Kidney (tissue), 14 donors: Measurements from ENCODE around the gene MTOR. TPM values are rescaled to one million over a fixed set of nuclear protein-coding genes. Genes with fewer than 3 reads are reported as not detected.

Experiments used
- DNase-seq, 5 donors: peaks; one replicate each; pipeline ENCODE4 v3.0.0-alpha.2; 2013 to 2020
- FAIRE-seq: peaks from 2 replicates; lab custom pipeline; 2012; peaks lifted over from hg19 to GRCh38; lab: Jason Lieb, UNC
- H3K27ac ChIP-seq, 2 donors: one replicate each; pipeline ENCODE4 v1.7.0; 2013; ENCODE audit warnings: low read depth in 2 of 2, low read length in 2 of 2, inconsistent platforms in 1 of 2
- H3K27me3 ChIP-seq: one replicate; pipeline ENCODE4 v1.7.1; 2013; ENCODE audit warnings: low read length, inconsistent platforms; ENCODE audit not compliant: control insufficient read depth, insufficient read depth
- H3K36me3 ChIP-seq, 3 donors: one replicate each; pipeline versions ENCODE4 v1.7.0 to v1.7.1; 2013; ENCODE audit warnings: low read length in 3 of 3, control low read depth in 1 of 3, inconsistent platforms in 1 of 3; ENCODE audit not compliant: insufficient read depth in 3 of 3, control insufficient read depth in 2 of 3
- H3K4me1 ChIP-seq, 3 donors: one replicate each; pipeline versions ENCODE4 v1.7.0 to v1.7.1; 2013; ENCODE audit warnings: low read length in 3 of 3, inconsistent platforms in 1 of 3, low read depth in 1 of 3; ENCODE audit not compliant: control insufficient read depth in 2 of 3, insufficient read depth in 2 of 3
- H3K4me3 ChIP-seq, 3 donors: one replicate each; pipeline versions ENCODE4 v1.7.0 to v1.8.1; 2013; ENCODE audit warnings: low read length in 3 of 3, control low read depth in 1 of 3, inconsistent platforms in 1 of 3
- H3K9ac ChIP-seq, 3 donors: one replicate each; pipeline versions ENCODE4 v1.7.0 to v1.7.1; 2013; ENCODE audit warnings: low read length in 3 of 3, control low read depth in 1 of 3, inconsistent platforms in 1 of 3
- H3K9me3 ChIP-seq, 3 donors: one replicate each; pipeline versions ENCODE4 v1.7.0 to v1.7.1; 2013; ENCODE audit warnings: low read length in 3 of 3, control low read depth in 1 of 3, inconsistent platforms in 1 of 3; ENCODE audit not compliant: control insufficient read depth in 2 of 3, insufficient read depth in 1 of 3
- CTCF ChIP-seq: IDR thresholded peaks from 3 replicates; pipeline ENCODE4 v1.5.1; 2012; ENCODE audit warnings: mild to moderate bottlenecking, moderate library complexity, borderline replicate concordance; ENCODE audit not compliant: insufficient read depth; ENCODE audit errors: extremely low read depth
- intact Hi-C: fragments of 100-400 bp; cut with DNase I; formaldehyde crosslinking; loops from one replicate; pipeline ENCODE4 v1.11.1; 2022
- polyA plus RNA-seq: library from polyadenylated mRNA; stranded (reverse); fragments of 350-450 nt; fragmentation: Illumina TruSeq; extraction: RNeasy Lipid Tissue Mini Kit (QIAGEN cat#74804); gene quantifications from one replicate; pipeline ENCODE4 v1.2.3, GENCODE V29; 2014; ENCODE audit warnings: low read depth, low replicate concordance; ENCODE audit not compliant: insufficient read depth
- total RNA-seq: library from RNA; stranded (reverse); fragmentation: NEBNext Ultra II Directional; extraction: Animal tissue kit (Norgen Biotek cat#: 25700); gene quantifications from one replicate; pipeline ENCODE4 v1.2.1, GENCODE V29; 2021
- donor health status: control.
- donor health status: control.
- donor health status: control.
- donor health status: control.
- donor health status: control.
- donor health status: DM: yes; HTN: yes; CAD: no.
- donor health status: Normal renal cell carcinoma (clear cell type).

The MTOR gene
- total and polyA plus RNA-seq, 2 donors from 2014 or later = 16.0 to 36.8 TPM

DNA sequence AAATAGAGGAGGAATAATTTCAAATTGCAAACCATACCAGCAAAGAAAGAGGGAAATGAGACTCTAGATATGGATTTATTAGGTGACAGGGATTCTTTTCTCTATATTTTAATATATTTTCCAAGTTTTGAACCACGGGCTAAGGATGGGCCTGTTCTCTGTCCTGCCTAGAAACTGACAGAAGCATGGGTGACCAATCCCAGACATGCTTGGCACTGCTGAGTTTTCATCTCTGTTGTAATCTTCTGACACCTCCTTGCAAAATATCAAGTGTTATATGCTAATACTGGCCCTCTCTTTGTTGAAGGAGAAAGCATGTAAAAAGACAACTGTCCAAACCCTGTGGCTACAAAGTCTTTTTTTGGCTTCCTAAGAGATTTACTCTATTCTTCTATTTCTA lies 74.0 kb downstream of the MTOR start:
- no peak for TF ChIP-seq CTCF
- H3K4me1 ChIP-seq = no peaks in the 10 kb centered on the region
- no peaks in the 10 kb centered on the region for H3K9me3 ChIP-seq
- H3K4me3 ChIP-seq = no peak overlapping the region
- no peak overlapping the region for H3K27ac ChIP-seq
- intact Hi-C loops = no loop called here
- H3K27me3 ChIP-seq = no peaks in the 10 kb centered on the region
- FAIRE-seq (no peak), DNase-seq (no peak)
- no peak overlapping the region for H3K9ac ChIP-seq
- H3K36me3 ChIP-seq = peaks cover 3 to 20% (median 15%) of the 10 kb centered on the region in 3 donors

DNA sequence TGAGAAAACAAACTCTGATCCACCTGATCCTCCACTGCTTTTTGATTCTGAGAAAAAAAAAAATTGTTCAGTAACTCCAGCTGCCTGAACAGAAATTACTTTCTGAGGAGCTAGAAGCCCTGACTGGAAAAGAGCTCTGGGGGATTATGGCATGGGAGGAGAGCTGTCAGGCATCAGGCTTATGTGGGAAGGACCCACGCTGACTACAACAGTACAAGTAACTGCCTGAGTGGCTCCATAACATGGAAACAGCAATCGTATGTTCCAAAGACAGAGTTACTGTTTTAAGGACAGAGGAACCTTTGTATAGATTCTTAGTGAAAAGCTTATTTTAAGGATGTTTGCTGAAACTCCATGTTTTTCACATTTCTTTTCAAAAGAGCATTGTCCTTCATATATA lies 74.4 kb downstream of the MTOR start:
- Histone ChIP-seq H3K9me3 (no peaks in the 10 kb centered on the region), H3K27ac (no peak overlapping the region), H3K9ac (no peak overlapping the region), H3K4me1 (no peaks in the 10 kb centered on the region), H3K36me3 (peaks cover 3 to 19% (median 13%) of the 10 kb centered on the region in 3 donors), H3K27me3 (no peaks in the 10 kb centered on the region), H3K4me3 (no peak overlapping the region)
- DNase-seq = no peak
- no peak for TF ChIP-seq CTCF
- intact Hi-C loops = no loop called here
- FAIRE-seq = no peak

DNA sequence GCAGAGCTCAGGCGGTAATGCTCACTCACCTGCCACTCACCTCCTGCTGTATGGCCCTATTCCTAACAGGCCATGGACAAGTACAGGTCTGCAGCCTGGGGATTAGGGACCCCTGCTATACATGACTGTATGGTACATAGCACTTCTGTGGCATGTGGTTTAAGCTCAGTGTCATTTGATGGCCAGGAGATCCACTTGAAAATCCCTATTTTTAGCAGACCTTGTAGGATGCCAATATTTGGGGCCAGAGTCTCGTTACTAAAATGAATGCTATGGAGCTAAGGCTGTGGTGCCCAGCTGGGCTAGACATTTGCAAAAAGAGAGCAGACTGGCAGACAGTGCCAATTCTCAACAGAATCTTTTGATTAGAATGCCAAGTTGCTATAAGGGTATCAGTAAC lies 74.9 kb downstream of the MTOR start:
- H3K4me3 ChIP-seq = no peak overlapping the region
- no peaks in the 10 kb centered on the region for H3K9me3 ChIP-seq
- H3K27ac ChIP-seq = no peak overlapping the region
- DNase-seq (no peak), FAIRE-seq (no peak)
- no peaks in the 10 kb centered on the region for H3K27me3 ChIP-seq
- intact Hi-C loops = no loop called here
- H3K4me1 ChIP-seq = no peaks in the 10 kb centered on the region
- peaks cover 3 to 23% (median 13%) of the 10 kb centered on the region in 3 donors for H3K36me3 ChIP-seq
- no peak overlapping the region for H3K9ac ChIP-seq
- no peak for TF ChIP-seq CTCF

DNA sequence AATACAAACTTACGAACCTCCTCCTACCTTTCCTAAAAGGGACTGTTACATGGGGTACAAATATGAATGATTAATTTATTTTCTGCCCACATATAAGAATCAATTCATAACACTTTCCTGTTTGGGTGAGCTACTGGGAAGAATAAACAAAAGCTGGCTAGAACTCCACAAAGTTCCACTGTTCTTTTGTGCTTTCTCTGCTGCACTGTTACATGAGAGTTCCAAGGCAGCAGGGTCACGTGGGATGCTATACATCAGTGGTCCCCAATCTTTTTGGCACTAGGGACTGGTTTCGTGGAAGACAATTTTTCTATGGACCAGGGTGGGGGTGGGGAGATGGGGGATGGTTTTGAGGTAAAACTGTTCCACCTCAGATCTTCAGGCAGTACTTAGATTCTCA lies 75.4 kb downstream of the MTOR start:
- H3K27me3 ChIP-seq = no peaks in the 10 kb centered on the region
- intact Hi-C loops = no loop called here
- FAIRE-seq (no peak), DNase-seq (no peak)
- H3K4me3 ChIP-seq = no peak overlapping the region
- TF ChIP-seq CTCF = no peak
- H3K9ac ChIP-seq = no peak overlapping the region
- H3K4me1 ChIP-seq = no peaks in the 10 kb centered on the region
- peaks cover 3 to 25% (median 13%) of the 10 kb centered on the region in 3 donors for H3K36me3 ChIP-seq
- no peaks in the 10 kb centered on the region for H3K9me3 ChIP-seq
- H3K27ac ChIP-seq = no peak overlapping the region
